Measurements from ENCODE around the gene SGMS1.

DNA sequence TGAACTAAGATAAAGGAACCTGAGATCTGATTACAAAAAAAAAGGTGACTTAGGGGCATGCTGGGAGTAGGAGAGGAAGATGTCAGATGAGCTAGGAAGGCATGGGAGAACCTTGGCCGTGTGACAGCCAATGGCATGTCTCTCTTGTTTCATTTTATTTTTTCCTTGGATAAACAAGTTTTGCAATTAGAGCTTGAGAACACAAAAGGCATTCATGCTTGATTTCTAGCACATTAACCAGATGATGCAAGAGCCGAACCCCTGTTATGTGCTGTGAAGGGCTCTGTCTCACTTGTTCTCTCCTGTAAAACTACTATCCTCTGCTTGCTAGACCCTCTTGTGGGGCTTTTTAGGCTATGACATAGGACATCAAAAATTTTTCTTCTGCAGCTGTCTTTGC lies 238.1 kb downstream of the SGMS1 start:
- no peak for TF ChIP-seq CTCF (IDR thresholded peaks at IDR 0.05)
- TF ChIP-seq POLR2A (IDR thresholded peaks at IDR 0.05; ENCODE audit: low read depth) = no peak
- no peak for TF ChIP-seq POLR2AphosphoS5 (IDR thresholded peaks at IDR 0.05)
- no peak for TF ChIP-seq EP300 (IDR thresholded peaks at IDR 0.05)
